Panc1 (cell line): ENCODE measurements around the gene ISCA2.

Source experiments
- POLR2AphosphoS5 ChIP-seq: IDR thresholded peaks from 2 replicates; pipeline ENCODE4 v1.6.1; 2012; ENCODE audit warnings: mild to moderate bottlenecking, low read depth, low read length, moderate library complexity
- TF ChIP-seq, protein P1 (sequence below): fragments of 450-650 bp; IDR thresholded peaks from 2 replicates; pipeline ENCODE4 v1.5.1; 2017; ENCODE audit warnings: mild to moderate bottlenecking

DNA sequence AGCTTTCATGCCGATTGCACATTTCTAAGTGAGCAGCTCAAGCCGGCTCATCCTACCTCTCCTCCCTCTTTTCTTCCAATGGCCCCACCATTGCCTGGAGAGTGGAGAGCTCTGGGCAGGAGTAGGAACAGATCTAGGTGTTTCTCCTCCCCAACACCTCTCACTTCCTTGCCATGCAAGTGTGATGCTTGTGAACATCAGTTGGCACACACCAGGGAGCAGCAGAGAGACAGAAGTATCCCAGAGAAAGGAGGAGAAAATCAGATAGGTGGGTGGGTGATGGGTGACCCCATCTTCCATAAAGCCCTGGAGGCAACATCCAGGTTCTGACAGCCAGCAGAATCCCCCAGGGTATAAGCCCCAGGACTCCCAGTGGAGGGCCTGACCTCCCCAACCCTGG lies 28.2 kb upstream of the ISCA2 start:
- TF ChIP-seq, protein P1, sequence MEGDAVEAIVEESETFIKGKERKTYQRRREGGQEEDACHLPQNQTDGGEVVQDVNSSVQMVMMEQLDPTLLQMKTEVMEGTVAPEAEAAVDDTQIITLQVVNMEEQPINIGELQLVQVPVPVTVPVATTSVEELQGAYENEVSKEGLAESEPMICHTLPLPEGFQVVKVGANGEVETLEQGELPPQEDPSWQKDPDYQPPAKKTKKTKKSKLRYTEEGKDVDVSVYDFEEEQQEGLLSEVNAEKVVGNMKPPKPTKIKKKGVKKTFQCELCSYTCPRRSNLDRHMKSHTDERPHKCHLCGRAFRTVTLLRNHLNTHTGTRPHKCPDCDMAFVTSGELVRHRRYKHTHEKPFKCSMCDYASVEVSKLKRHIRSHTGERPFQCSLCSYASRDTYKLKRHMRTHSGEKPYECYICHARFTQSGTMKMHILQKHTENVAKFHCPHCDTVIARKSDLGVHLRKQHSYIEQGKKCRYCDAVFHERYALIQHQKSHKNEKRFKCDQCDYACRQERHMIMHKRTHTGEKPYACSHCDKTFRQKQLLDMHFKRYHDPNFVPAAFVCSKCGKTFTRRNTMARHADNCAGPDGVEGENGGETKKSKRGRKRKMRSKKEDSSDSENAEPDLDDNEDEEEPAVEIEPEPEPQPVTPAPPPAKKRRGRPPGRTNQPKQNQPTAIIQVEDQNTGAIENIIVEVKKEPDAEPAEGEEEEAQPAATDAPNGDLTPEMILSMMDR, result no peak
- TF ChIP-seq POLR2AphosphoS5, result no peak
